GM23248 (cell line): ENCODE data around the gene TC2N. TPM values are rescaled to one million over a fixed set of nuclear protein-coding genes. Genes with fewer than 3 reads are reported as not detected.

Experiments
- DNase-seq: peaks from one replicate; pipeline ENCODE4 v3.0.0-alpha.2; 2015
- H2AFZ ChIP-seq: fragments of 200-600 bp; sonication (generic); 2 replicates; pipeline ENCODE4 v1.6.1; 2016; ENCODE audit warnings: antibody characterized with exemption
- H3F3A ChIP-seq: fragments of 200-600 bp; sonication (generic); 2 replicates; pipeline ENCODE4 v1.6.1; 2016; ENCODE audit warnings: mild to moderate bottlenecking, antibody characterized with exemption, mixed run types; ENCODE audit not compliant: insufficient read depth
- H3K27ac ChIP-seq: fragments of 200-600 bp; sonication (generic); 2 replicates; pipeline ENCODE4 v1.5.1; 2016; ENCODE audit warnings: mild to moderate bottlenecking
- H3K27me3 ChIP-seq: fragments of 200-600 bp; sonication (generic); replicated peaks from 2 replicates; pipeline ENCODE4 v1.6.1; 2016; ENCODE audit warnings: mild to moderate bottlenecking; ENCODE audit not compliant: insufficient read depth
- H3K36me3 ChIP-seq: fragments of 200-600 bp; sonication (generic); 2 replicates; pipeline ENCODE4 v1.6.1; 2016; ENCODE audit warnings: low read depth, mild to moderate bottlenecking
- H3K4me1 ChIP-seq: fragments of 200-600 bp; sonication (generic); 2 replicates; pipeline ENCODE4 v1.6.1; 2016; ENCODE audit warnings: mild to moderate bottlenecking; ENCODE audit not compliant: insufficient read depth
- H3K4me2 ChIP-seq: fragments of 200-600 bp; sonication (generic); one replicate; pipeline ENCODE4 v1.6.1; 2016; ENCODE audit warnings: mild to moderate bottlenecking; ENCODE audit not compliant: unreplicated experiment
- H3K4me3 ChIP-seq: fragments of 200-600 bp; sonication (generic); 2 replicates; pipeline ENCODE4 v1.5.1; 2016; ENCODE audit warnings: mild to moderate bottlenecking
- H3K79me2 ChIP-seq: fragments of 200-600 bp; sonication (generic); 2 replicates; pipeline ENCODE4 v1.6.1; 2016; ENCODE audit warnings: mild to moderate bottlenecking; ENCODE audit not compliant: insufficient read depth
- H3K9ac ChIP-seq: fragments of 200-600 bp; sonication (generic); 2 replicates; pipeline ENCODE4 v1.6.1; 2016; ENCODE audit warnings: mild to moderate bottlenecking
- H3K9me2 ChIP-seq: fragments of 200-600 bp; sonication (generic); 2 replicates; pipeline ENCODE4 v1.6.1; 2016; ENCODE audit warnings: mixed run types, mild to moderate bottlenecking, moderate library complexity; ENCODE audit not compliant: insufficient read depth
- H3K9me3 ChIP-seq: fragments of 200-600 bp; sonication (generic); one replicate; pipeline ENCODE4 v1.6.1; 2017; ENCODE audit warnings: low read depth
- H4K20me1 ChIP-seq: fragments of 200-600 bp; sonication (generic); 2 replicates; pipeline ENCODE4 v1.6.0; 2016; ENCODE audit not compliant: insufficient read depth
- EZH2 ChIP-seq: fragments of 200-600 bp; sonication (generic); IDR thresholded peaks from 2 replicates; pipeline ENCODE4 v1.6.1; 2018; ENCODE audit warnings: antibody characterized with exemption, mild to moderate bottlenecking; ENCODE audit not compliant: insufficient read depth, poor library complexity, severe bottlenecking
- EZH2phosphoT487 ChIP-seq: fragments of 200-600 bp; sonication (generic); IDR thresholded peaks from 2 replicates; pipeline ENCODE4 v1.6.1; 2018; ENCODE audit warnings: antibody characterized with exemption, moderate library complexity, mild to moderate bottlenecking, low read depth; ENCODE audit not compliant: insufficient read depth
- WGBS, 2 experiments: methylation state at CpG; one replicate each; pipeline ENCODE4 v1.1.6; 2015 to 2017; ENCODE audit warnings: low lambda C conversion rate in 2 of 2, low coverage in 1 of 2; ENCODE audit errors: missing lambda C conversion rate in 2 of 2; 5-methylcytosine and 5-hydroxymethylcytosine counted together
- in situ Hi-C: fragments of 300-500 bp; cut with MboI; formaldehyde crosslinking; loops from 2 replicates; pipeline ENCODE4 v1.15.0; 2020
- polyA plus RNA-seq: library from polyadenylated mRNA; unstranded; fragments of >200 nt; fragmentation: Nextera tagmentation; extraction: Ambion mirVana; gene quantifications from 2 replicates; pipeline ENCODE4 v1.2.1, GENCODE V29; 2016
- total RNA-seq: library from RNA; depleted of rRNA; stranded (reverse); fragments of >200 nt; shearing (Covaris generic); gene quantifications from 2 replicates; pipeline ENCODE4 v1.2.3, GENCODE V29; 2014

Gene TC2N
- total and polyA plus RNA-seq, 2 experiments from 2014 or later, result 0.34 to 0.65 TPM

GRCh38 chr14:91870890-91871289 lies 3.6 kb upstream of the TC2N start:
- no peaks in the 10 kb centered on the region for H3K79me2 ChIP-seq
- in situ Hi-C loops, result no loop called here
- no peaks in the 10 kb centered on the region for H3K27me3 ChIP-seq
- H3K4me1 ChIP-seq, result peaks cover 2% of the 10 kb centered on the region; the same call in 1 of the 2 replicates
- no peak overlapping the region for H2AFZ ChIP-seq
- no peak overlapping the region for H3K27ac ChIP-seq
- H3K9me2 ChIP-seq, result no peaks in the 10 kb centered on the region
- H3F3A ChIP-seq, result no peaks in the 10 kb centered on the region
- DNase-seq, result no peak
- 69 to 72% methylated on average over 2 of the region's 2 CpGs for WGBS, 2 experiments
- no peak overlapping the region for H3K4me3 ChIP-seq
- no peaks in the 10 kb centered on the region for H4K20me1 ChIP-seq
- H3K9me3 ChIP-seq, result no peaks in the 10 kb centered on the region
- peaks cover 17% of the 10 kb centered on the region; the same call in 1 of the 2 replicates for H3K36me3 ChIP-seq
- no peak overlapping the region for H3K4me2 ChIP-seq
- no peak for TF ChIP-seq EZH2
- TF ChIP-seq EZH2phosphoT487, result no peak
- H3K9ac ChIP-seq, result no peak overlapping the region

GRCh38 chr14:91870001-91870400 lies 2.7 kb upstream of the TC2N start:
- H3K9me3 ChIP-seq, result no peaks in the 10 kb centered on the region
- H3K9me2 ChIP-seq, result no peaks in the 10 kb centered on the region
- H3K36me3 ChIP-seq, result peaks cover 10% of the 10 kb centered on the region; the same call in 1 of the 2 replicates
- no peaks in the 10 kb centered on the region for H3K79me2 ChIP-seq
- no peaks in the 10 kb centered on the region for H4K20me1 ChIP-seq
- peaks cover 2% of the 10 kb centered on the region; the same call in 1 of the 2 replicates for H3K4me1 ChIP-seq
- no peak overlapping the region for H3K4me3 ChIP-seq
- H3K27ac ChIP-seq, result no peak overlapping the region
- H3K27me3 ChIP-seq, result no peaks in the 10 kb centered on the region
- TF ChIP-seq EZH2 (no peak), EZH2phosphoT487 (no peak)
- H2AFZ ChIP-seq, result no peak overlapping the region
- in situ Hi-C loops, result no loop called here
- 85 to 86% methylated on average over 16 of the region's 16 CpGs for WGBS, 2 experiments
- H3K4me2 ChIP-seq, result no peak overlapping the region
- H3F3A ChIP-seq, result no peaks in the 10 kb centered on the region
- no peak overlapping the region for H3K9ac ChIP-seq
- no peak for DNase-seq

DNA sequence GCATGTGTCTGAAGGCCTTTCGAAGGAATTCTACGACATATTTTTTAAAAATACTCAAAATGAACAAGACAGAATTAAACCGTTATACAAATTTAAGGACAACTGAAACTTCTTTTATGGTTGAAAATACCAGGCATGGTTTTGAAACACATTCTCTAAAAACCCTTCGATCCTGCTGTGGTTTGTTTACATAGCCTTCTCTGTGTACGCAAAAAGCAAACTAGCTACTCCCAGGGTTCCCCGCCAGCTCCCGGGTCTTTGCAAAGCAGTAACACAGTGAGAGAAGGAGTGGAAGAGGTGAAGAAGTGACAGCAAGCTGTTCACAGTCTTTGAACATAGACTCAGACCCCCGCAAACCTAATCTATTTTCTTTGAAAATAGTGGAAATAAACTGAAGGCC lies 2.2 kb upstream of the TC2N start:
- Histone ChIP-seq H3K9me2 (no peaks in the 10 kb centered on the region), H3K4me3 (no peak overlapping the region), H3K4me2 (no peak overlapping the region), H4K20me1 (no peaks in the 10 kb centered on the region), H2AFZ (no peak overlapping the region), H3K27me3 (no peaks in the 10 kb centered on the region), H3K79me2 (no peaks in the 10 kb centered on the region), H3K4me1 (peaks cover 2% of the 10 kb centered on the region; the same call in 1 of the 2 replicates), H3K36me3 (peaks cover 6% of the 10 kb centered on the region; the same call in 1 of the 2 replicates), H3K9ac (no peak overlapping the region), H3K9me3 (no peaks in the 10 kb centered on the region), H3K27ac (no peak overlapping the region), H3F3A (no peaks in the 10 kb centered on the region)
- in situ Hi-C loops, result no loop called here
- WGBS, 2 experiments, result 96 to 98% methylated on average over 8 of the region's 8 CpGs
- DNase-seq, result no peak
- TF ChIP-seq EZH2, result no peak
- TF ChIP-seq EZH2phosphoT487, result no peak

DNA sequence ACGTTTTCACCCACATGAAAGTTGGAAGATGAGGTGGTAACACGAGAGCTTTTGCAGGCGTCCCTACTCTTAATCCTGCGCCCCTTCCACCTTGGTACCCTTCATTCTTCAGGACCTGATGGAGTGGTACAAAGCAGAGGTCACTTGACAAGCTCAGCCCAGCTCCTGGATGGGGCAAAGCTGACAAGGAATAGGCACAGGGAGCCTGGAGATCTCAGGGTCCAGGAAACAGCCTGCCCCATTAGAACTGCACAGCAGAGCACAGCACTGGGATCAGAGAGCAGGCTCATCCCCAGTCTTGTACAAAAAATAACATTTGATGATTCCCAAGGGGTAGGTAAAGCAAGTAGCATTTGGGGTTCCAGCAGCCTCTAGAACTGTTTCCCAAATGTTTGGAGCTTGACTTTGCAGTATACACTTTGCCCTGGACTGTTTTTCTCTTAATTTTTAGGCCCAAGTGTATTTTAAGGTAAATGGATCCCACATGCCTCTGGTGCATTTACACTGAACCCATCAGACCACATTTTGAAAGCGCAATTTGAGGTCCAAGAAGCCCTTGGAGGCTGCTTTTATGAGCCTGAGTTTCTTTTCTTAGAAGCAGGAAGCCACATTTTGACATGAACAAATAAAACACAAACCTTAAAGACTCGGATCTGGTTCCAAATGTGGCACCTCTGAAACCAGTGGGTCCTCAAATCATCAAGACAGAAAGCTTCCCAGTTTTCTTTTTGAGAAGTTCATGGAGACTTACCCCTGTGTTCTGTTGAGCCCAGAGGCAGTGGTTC lies 633 bp downstream of the TC2N start:
- Histone ChIP-seq H2AFZ (no peak overlapping the region), H3K36me3 (peaks cover 4% of the 10 kb centered on the region; the same call in 1 of the 2 replicates), H3K79me2 (no peaks in the 10 kb centered on the region), H3K9me2 (no peaks in the 10 kb centered on the region), H3K4me3 (no peak overlapping the region), H4K20me1 (no peaks in the 10 kb centered on the region), H3K27me3 (no peaks in the 10 kb centered on the region), H3F3A (no peaks in the 10 kb centered on the region), H3K9ac (no peak overlapping the region), H3K4me1 (no peaks in the 10 kb centered on the region), H3K9me3 (no peaks in the 10 kb centered on the region), H3K4me2 (no peak overlapping the region), H3K27ac (no peak overlapping the region)
- TF ChIP-seq EZH2phosphoT487, result no peak
- no peak for TF ChIP-seq EZH2
- DNase-seq, result no peak
- 66 to 68% methylated on average over 6 of the region's 6 CpGs for WGBS, 2 experiments
- in situ Hi-C loops, result no loop called here
